HEK293 (cell line): ENCODE measurements around the gene C2orf49.

Experiments
- CTCF ChIP-seq: fragments of 450-650 bp; formaldehyde crosslinking; IDR thresholded peaks from 2 replicates; pipeline ENCODE4 v1.5.1; 2016; ENCODE audit warnings: missing biosample characterization, missing genetic modification characterization
- GLI4 ChIP-seq: fragments of 450-650 bp; formaldehyde crosslinking; IDR thresholded peaks from 2 replicates; pipeline ENCODE4 v1.5.1; 2016; ENCODE audit warnings: missing biosample characterization, missing genetic modification characterization
- ZNF148 ChIP-seq: fragments of 450-650 bp; formaldehyde crosslinking; IDR thresholded peaks from 2 replicates; pipeline ENCODE4 v1.5.0; 2017; ENCODE audit warnings: missing biosample characterization, missing genetic modification characterization, borderline replicate concordance
- ZNF513 ChIP-seq: fragments of 450-650 bp; IDR thresholded peaks from 2 replicates; pipeline ENCODE4 v1.5.1; 2018; ENCODE audit warnings: missing biosample characterization, missing genetic modification characterization
- ZNF596 ChIP-seq: fragments of 450-650 bp; IDR thresholded peaks from 2 replicates; pipeline ENCODE4 v1.5.0; 2018; ENCODE audit warnings: missing biosample characterization, mild to moderate bottlenecking, missing genetic modification characterization, moderate library complexity
- ZNF621 ChIP-seq: fragments of 450-650 bp; formaldehyde crosslinking; IDR thresholded peaks from 2 replicates; pipeline ENCODE4 v1.5.1; 2017; ENCODE audit warnings: missing biosample characterization, missing genetic modification characterization
- ZNF701 ChIP-seq: fragments of 450-650 bp; formaldehyde crosslinking; IDR thresholded peaks from 2 replicates; pipeline ENCODE4 v1.5.1; 2016; ENCODE audit warnings: missing biosample characterization, missing genetic modification characterization

GRCh38 chr2:105307962-105308361 is 29.4 kb upstream of the C2orf49 start:
- TF ChIP-seq CTCF (no peak), ZNF596 (tag by site-specific recombination) (no peak), ZNF701 (no peak), ZNF148 (tag by site-specific recombination) (no peak), ZNF621 (tag by site-specific recombination) (no peak), ZNF513 (tag by site-specific recombination) (no peak), GLI4 (no peak)
